B cell (primary cell): ENCODE data around the gene CADPS. TPM values are rescaled to one million over a fixed set of nuclear protein-coding genes. Genes with fewer than 3 reads are reported as not detected.

Experiments
- ATAC-seq: fragments of 200-7000 bp; cut with Tn5 transposase; one replicate; pipeline ENCODE4 v1.10.0; 2021; ENCODE audit warnings: low read depth, mild to moderate bottlenecking, moderate number of reproducible peaks, moderate library complexity
- CTCF ChIA-PET: fragments of 350-600 bp; sonication (Branson Sonifier 250); formaldehyde crosslinking; loops from one replicate; lab custom pipeline; 2021; ENCODE audit warnings: antibody characterized with exemption, inconsistent platforms; lab: Charles Lee
- POLR2A ChIA-PET: fragments of 350-600 bp; sonication (Branson Sonifier 250); formaldehyde crosslinking; loops from one replicate; lab custom pipeline; 2021; ENCODE audit warnings: antibody characterized with exemption; lab: Charles Lee
- DNase-seq: peaks from one replicate; pipeline ENCODE4 v3.0.0; 2013
- H2AFZ ChIP-seq: 2 replicates; pipeline ENCODE4 v1.6.1; 2012; ENCODE audit warnings: mild to moderate bottlenecking, low read depth, low read length; ENCODE audit not compliant: insufficient read depth, poor library complexity, severe bottlenecking
- H3K27ac ChIP-seq, 2 donors: 1 replicate in 1 of 2; 2 replicates in 1 of 2; pipeline ENCODE4 v1.5.1; 2012 to 2013; ENCODE audit warnings: low read length in 2 of 2, mild to moderate bottlenecking in 2 of 2, moderate library complexity in 1 of 2
- H3K27me3 ChIP-seq, 4 experiments: fragments of 200-600 bp in 1 of 4; sonication (generic) in 1 of 4; replicated peaks in 1 of 4; 1 replicate in 2 of 4; 2 replicates in 2 of 4; pipeline versions ENCODE4 v1.6.1 to v1.7.0; 2013 to 2016; ENCODE audit warnings: low read length in 3 of 4, mild to moderate bottlenecking in 2 of 4, mixed read lengths in 1 of 4, moderate library complexity in 1 of 4; ENCODE audit not compliant: insufficient read depth in 4 of 4, control insufficient read depth in 3 of 4; ENCODE audit errors: control extremely low read depth in 1 of 4
- H3K36me3 ChIP-seq, 2 experiments: replicated peaks in 1 of 2; 1 replicate in 1 of 2; 2 replicates in 1 of 2; pipeline versions ENCODE4 v1.6.1 to v1.7.1; 2013; ENCODE audit warnings: low read length in 1 of 2; ENCODE audit not compliant: insufficient read depth in 2 of 2, control insufficient read depth in 1 of 2; ENCODE audit errors: control extremely low read depth in 1 of 2, extremely low read depth in 1 of 2
- H3K4me1 ChIP-seq, 2 donors: fragments of 200-600 bp in 1 of 2; sonication (generic) in 1 of 2; 1 replicate in 1 of 2; 2 replicates in 1 of 2; pipeline versions ENCODE4 v1.5.1 to v1.6.1; 2013 to 2017; ENCODE audit warnings: low read length in 2 of 2; ENCODE audit not compliant: control insufficient read depth in 2 of 2, insufficient read depth in 2 of 2
- H3K4me2 ChIP-seq: replicated peaks from 2 replicates; pipeline ENCODE3; 2012; ENCODE audit warnings: mild to moderate bottlenecking, low read depth, low read length; ENCODE audit not compliant: poor library complexity, severe bottlenecking
- H3K4me3 ChIP-seq, 5 experiments: fragments of 200-600 bp in 1 of 5; sonication (generic) in 1 of 5; 1 replicate in 3 of 5; 2 replicates in 2 of 5; pipeline versions ENCODE4 v1.5.1 to v1.7.0; 2011 to 2016; ENCODE audit warnings: low read length in 4 of 5, mild to moderate bottlenecking in 4 of 5, low read depth in 2 of 5, control low read depth in 1 of 5, moderate library complexity in 1 of 5; ENCODE audit not compliant: insufficient read depth in 1 of 5; ENCODE audit errors: control extremely low read depth in 1 of 5, extremely low read depth in 1 of 5
- H3K79me2 ChIP-seq: fragments of 200-600 bp; sonication (generic); one replicate; pipeline ENCODE4 v1.6.0; 2016; ENCODE audit warnings: low read length; ENCODE audit not compliant: control insufficient read depth, insufficient read depth
- H3K9ac ChIP-seq: fragments of 200-600 bp; sonication (generic); 2 replicates; pipeline ENCODE4 v1.6.1; 2017; ENCODE audit warnings: mild to moderate bottlenecking, low read length, moderate library complexity
- H3K9me3 ChIP-seq, 3 donors: one replicate each; pipeline versions ENCODE4 v1.6.1 to v1.7.1; 2013; ENCODE audit warnings: low read length in 2 of 3; ENCODE audit not compliant: control insufficient read depth in 2 of 3, insufficient read depth in 1 of 3; ENCODE audit errors: control extremely low read depth in 1 of 3
- H4K20me1 ChIP-seq: 2 replicates; pipeline ENCODE4 v1.6.0; 2012; ENCODE audit warnings: mild to moderate bottlenecking, low read length; ENCODE audit not compliant: insufficient read depth, control insufficient read depth, poor library complexity, severe bottlenecking
- H3K27ac Mint-ChIP-seq: one replicate; pipeline ENCODE4 v1.8.0; 2021; ENCODE audit warnings: mixed read lengths
- H3K27me3 Mint-ChIP-seq: one replicate; pipeline ENCODE4 v1.8.0; 2021; ENCODE audit warnings: mixed read lengths
- H3K4me1 Mint-ChIP-seq: one replicate; pipeline ENCODE4 v1.8.0; 2021; ENCODE audit warnings: mixed read lengths
- H3K4me3 Mint-ChIP-seq: one replicate; pipeline ENCODE4 v1.8.0; 2021; ENCODE audit warnings: mixed read lengths
- H3K9me3 Mint-ChIP-seq: one replicate; pipeline ENCODE4 v1.8.0; 2022; ENCODE audit warnings: mixed read lengths; ENCODE audit not compliant: insufficient read depth
- EZH2 ChIP-seq: IDR thresholded peaks from 2 replicates; pipeline ENCODE4 v1.6.1; 2012; ENCODE audit warnings: borderline replicate concordance, low read depth, mild to moderate bottlenecking, moderate library complexity, low read length; ENCODE audit not compliant: insufficient read depth, poor library complexity, severe bottlenecking
- WGBS: methylation state at CpG from one replicate; pipeline ENCODE4 v1.1.5; 2013; ENCODE audit warnings: missing lambda C conversion rate; ENCODE audit not compliant: insufficient coverage; 5-methylcytosine and 5-hydroxymethylcytosine counted together
- intact Hi-C: fragments of 100-400 bp; cut with micrococcal nuclease; formaldehyde crosslinking; loops from one replicate; pipeline ENCODE4 v1.10.0; 2022
- polyA plus RNA-seq: library from polyadenylated mRNA; depleted of rRNA; stranded (reverse); fragments of >200 nt; gene quantifications from 2 replicates; pipeline ENCODE4 v1.2.3, GENCODE V29; 2012
- total RNA-seq, 2 donors: library from RNA; stranded (reverse); fragments of 120-200 nt in 1 of 2; gene quantifications; 1 replicate in 1 of 2; 2 replicates in 1 of 2; pipeline versions ENCODE4 v1.2.3 to v1.2.4, GENCODE V29; 2013 to 2022
- TF ChIP-seq, protein P1 (sequence below): fragments of 200-600 bp; IDR thresholded peaks from one replicate; pipeline ENCODE4 v1.8.0; 2022; ENCODE audit warnings: antibody characterized with exemption, mild to moderate bottlenecking

The CADPS gene
- total and polyA plus RNA-seq, 2 donors (not counting 1 experiment from before 2014, with no cell fraction given) = 0.16 to 0.22 TPM

DNA sequence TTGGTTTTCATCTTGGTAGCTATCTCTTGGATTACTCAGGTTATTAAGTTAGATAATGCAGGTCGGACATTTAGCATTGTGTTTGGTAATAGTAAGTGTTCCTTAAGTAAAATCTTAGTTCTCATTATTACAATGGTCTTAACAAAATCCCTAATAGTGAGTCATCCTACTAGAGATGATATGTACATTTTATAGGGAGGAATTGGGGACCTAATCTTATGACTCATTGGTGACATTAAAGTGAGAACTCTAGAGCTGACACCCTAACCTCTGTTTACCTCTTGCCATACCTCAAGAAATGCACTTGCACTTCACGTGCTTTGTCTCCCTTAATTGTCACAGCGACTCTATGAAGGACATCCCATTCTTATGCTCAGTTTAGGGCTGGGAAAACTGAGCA is 174.9 kb downstream of the CADPS start:
- 80% methylated on average over 1 of the region's 3 CpGs for WGBS
- Histone ChIP-seq H3K9ac (no peak overlapping the region), H3K79me2 (no peaks in the 10 kb centered on the region), H3K4me2 (no peak overlapping the region), H3K27ac (no peak overlapping the region), H3K4me1 (no peaks in the 10 kb centered on the region), H3K27me3 (no peaks in the 10 kb centered on the region), H3K4me3 (no peak overlapping the region), H3K36me3 (no peaks in the 10 kb centered on the region), H2AFZ (no peak overlapping the region), H4K20me1 (no peaks in the 10 kb centered on the region), H3K9me3 (no peaks in the 10 kb centered on the region)
- ATAC-seq = no peak
- DNase-seq = no peak
- H3K4me1 Mint-ChIP-seq = no peaks in the 10 kb centered on the region
- no peaks in the 10 kb centered on the region for H3K27me3 Mint-ChIP-seq
- CTCF ChIA-PET = no interaction called here
- intact Hi-C loops = no loop called here
- no peak overlapping the region for H3K4me3 Mint-ChIP-seq
- H3K9me3 Mint-ChIP-seq = no peaks in the 10 kb centered on the region
- POLR2A ChIA-PET = no interaction called here
- H3K27ac Mint-ChIP-seq = no peak overlapping the region
- TF ChIP-seq EZH2 = no peak
- TF ChIP-seq, protein P1, sequence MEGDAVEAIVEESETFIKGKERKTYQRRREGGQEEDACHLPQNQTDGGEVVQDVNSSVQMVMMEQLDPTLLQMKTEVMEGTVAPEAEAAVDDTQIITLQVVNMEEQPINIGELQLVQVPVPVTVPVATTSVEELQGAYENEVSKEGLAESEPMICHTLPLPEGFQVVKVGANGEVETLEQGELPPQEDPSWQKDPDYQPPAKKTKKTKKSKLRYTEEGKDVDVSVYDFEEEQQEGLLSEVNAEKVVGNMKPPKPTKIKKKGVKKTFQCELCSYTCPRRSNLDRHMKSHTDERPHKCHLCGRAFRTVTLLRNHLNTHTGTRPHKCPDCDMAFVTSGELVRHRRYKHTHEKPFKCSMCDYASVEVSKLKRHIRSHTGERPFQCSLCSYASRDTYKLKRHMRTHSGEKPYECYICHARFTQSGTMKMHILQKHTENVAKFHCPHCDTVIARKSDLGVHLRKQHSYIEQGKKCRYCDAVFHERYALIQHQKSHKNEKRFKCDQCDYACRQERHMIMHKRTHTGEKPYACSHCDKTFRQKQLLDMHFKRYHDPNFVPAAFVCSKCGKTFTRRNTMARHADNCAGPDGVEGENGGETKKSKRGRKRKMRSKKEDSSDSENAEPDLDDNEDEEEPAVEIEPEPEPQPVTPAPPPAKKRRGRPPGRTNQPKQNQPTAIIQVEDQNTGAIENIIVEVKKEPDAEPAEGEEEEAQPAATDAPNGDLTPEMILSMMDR = no peak

DNA sequence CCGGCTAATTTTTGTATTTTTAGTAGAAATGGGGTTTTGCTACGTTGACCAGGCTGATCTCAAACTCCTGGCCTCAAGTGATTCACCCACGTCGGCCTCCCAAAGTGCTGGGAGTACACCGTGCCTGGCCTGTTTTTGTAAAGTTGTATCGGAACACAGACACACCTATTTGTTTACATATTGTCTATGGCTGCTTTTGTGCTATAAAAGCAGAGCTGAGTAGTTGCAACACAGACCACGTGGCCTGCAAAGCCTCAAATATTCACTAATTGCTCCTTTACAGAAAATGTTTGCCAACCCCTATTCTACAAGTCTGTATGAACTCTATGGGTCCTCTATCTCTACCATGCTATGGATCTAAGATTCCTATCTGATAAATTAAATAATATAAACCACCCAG is 175.5 kb downstream of the CADPS start:
- Histone ChIP-seq H3K4me3 (no peak overlapping the region), H4K20me1 (no peaks in the 10 kb centered on the region), H3K27ac (no peak overlapping the region), H3K9ac (no peak overlapping the region), H3K79me2 (no peaks in the 10 kb centered on the region), H3K4me1 (no peaks in the 10 kb centered on the region), H3K9me3 (no peaks in the 10 kb centered on the region), H3K36me3 (no peaks in the 10 kb centered on the region), H3K4me2 (no peak overlapping the region), H3K27me3 (no peaks in the 10 kb centered on the region), H2AFZ (no peak overlapping the region)
- intact Hi-C loops = no loop called here
- WGBS = no CpG with 5 or more reads among the region's 7 CpGs
- Mint-ChIP-seq H3K27me3 (no peaks in the 10 kb centered on the region), H3K27ac (no peak overlapping the region), H3K4me3 (no peak overlapping the region), H3K4me1 (no peaks in the 10 kb centered on the region), H3K9me3 (no peaks in the 10 kb centered on the region)
- DNase-seq = no peak
- CTCF ChIA-PET = no interaction called here
- POLR2A ChIA-PET = no interaction called here
- ATAC-seq = no peak
- TF ChIP-seq, protein P1 = no peak
- no peak for TF ChIP-seq EZH2
